Islet precursor cell (in vitro differentiated cells): Measurements from ENCODE around the gene LIPC.

Experiments
- DNase-seq: peaks from one replicate; pipeline ENCODE4 v3.0.0-alpha.2; 2018

Gene LIPC

GRCh38 chr15:58501006-58501405 lies 69.2 kb downstream of the LIPC start:
- no peak for DNase-seq

- DNase-seq, result peak; percentile 84
Observed at GRCh38 chr15:58501636-58502188, 69.9 kb downstream of the LIPC start.

GRCh38 chr15:58503139-58504027 lies 71.6 kb downstream of the LIPC start:
- no peak for DNase-seq

GRCh38 chr15:58504674-58505234 lies 73.0 kb downstream of the LIPC start:
- no peak for DNase-seq

GRCh38 chr15:58505581-58505980 lies 73.8 kb downstream of the LIPC start:
- no peak for DNase-seq

- DNase-seq, result no peak
Observed at GRCh38 chr15:58506064-58506490, 74.3 kb downstream of the LIPC start.

- peak; percentile 5 for DNase-seq
Observed at GRCh38 chr15:58506783-58507668, 75.2 kb downstream of the LIPC start.

GRCh38 chr15:58509556-58509955 lies 77.8 kb downstream of the LIPC start:
- no peak for DNase-seq

- DNase-seq, result peak; percentile 40
Observed at GRCh38 chr15:58510715-58511598, 79.2 kb downstream of the LIPC start.

GRCh38 chr15:58511599-58511987 lies 79.8 kb downstream of the LIPC start:
- no peak for DNase-seq

- DNase-seq, result peak; percentile 29
Observed at GRCh38 chr15:58512522-58512921, 80.7 kb downstream of the LIPC start.

GRCh38 chr15:58513008-58513407 lies 81.2 kb downstream of the LIPC start:
- DNase-seq, result peak; percentile 18

GRCh38 chr15:58513726-58514336 lies 82.0 kb downstream of the LIPC start:
- peak; percentile 25 for DNase-seq

- DNase-seq, result peak; percentile 14
Observed at GRCh38 chr15:58515807-58516206, 84.0 kb downstream of the LIPC start.

- DNase-seq, result peak; percentile 17
Observed at GRCh38 chr15:58517252-58517681, 85.5 kb downstream of the LIPC start.

- DNase-seq, result peak; percentile 22
Observed at GRCh38 chr15:58517682-58518525, 86.1 kb downstream of the LIPC start.

GRCh38 chr15:58518626-58519025 lies 86.8 kb downstream of the LIPC start:
- peak; percentile 28 for DNase-seq

- DNase-seq, result peak; percentile 28
Observed at GRCh38 chr15:58519516-58519915, 87.7 kb downstream of the LIPC start.

- DNase-seq, result peak; percentile 42
Observed at GRCh38 chr15:58520464-58520863, 88.7 kb downstream of the LIPC start.

GRCh38 chr15:58520936-58521292 lies 89.1 kb downstream of the LIPC start:
- peak; percentile 65 for DNase-seq
